H9 (cell line): ENCODE results near the gene NBEA. TPM values are rescaled to one million over a fixed set of nuclear protein-coding genes. Genes with fewer than 3 reads are reported as not detected.

Experiments used
- DNase-seq: peaks from one replicate; pipeline ENCODE4 v3.0.0-alpha.2; 2017
- H2AFZ ChIP-seq: one replicate; pipeline ENCODE4 v1.6.1; 2013; ENCODE audit warnings: mild to moderate bottlenecking, low read length, control low read depth, moderate library complexity
- H2AK5ac ChIP-seq: 2 replicates; pipeline ENCODE4 v1.6.1; 2013; ENCODE audit warnings: low read length, control low read depth, mixed read lengths; ENCODE audit not compliant: insufficient read length
- H2BK120ac ChIP-seq: one replicate; pipeline ENCODE4 v1.6.1; 2013; ENCODE audit warnings: low read depth, mild to moderate bottlenecking, low read length, control low read depth, inconsistent platforms; ENCODE audit not compliant: poor library complexity, severe bottlenecking
- H2BK12ac ChIP-seq: 2 replicates; pipeline ENCODE4 v1.6.1; 2013; ENCODE audit warnings: low read length, control low read depth, mixed read lengths, low read depth; ENCODE audit not compliant: insufficient read length
- H2BK15ac ChIP-seq: 2 replicates; pipeline ENCODE4 v1.6.1; 2013; ENCODE audit warnings: low read depth, low read length, control low read depth
- H2BK20ac ChIP-seq: one replicate; pipeline ENCODE4 v1.6.1; 2013; ENCODE audit warnings: low read depth, mild to moderate bottlenecking, low read length, control low read depth, inconsistent platforms; ENCODE audit not compliant: poor library complexity, severe bottlenecking
- H2BK5ac ChIP-seq: 2 replicates; pipeline ENCODE4 v1.6.1; 2013; ENCODE audit warnings: low read length, control low read depth, mixed read lengths; ENCODE audit not compliant: insufficient read length
- H3K14ac ChIP-seq: 2 replicates; pipeline ENCODE4 v1.6.1; 2013; ENCODE audit warnings: low read length, control low read depth; ENCODE audit not compliant: insufficient read depth
- H3K18ac ChIP-seq: 2 replicates; pipeline ENCODE4 v1.6.1; 2013; ENCODE audit warnings: low read depth, mild to moderate bottlenecking, mixed read lengths, low read length, control low read depth; ENCODE audit not compliant: insufficient read length
- H3K23ac ChIP-seq: 2 replicates; pipeline ENCODE4 v1.6.1; 2013; ENCODE audit warnings: low read length, control low read depth, mixed read lengths, low read depth; ENCODE audit not compliant: insufficient read length
- H3K23me2 ChIP-seq: 2 replicates; pipeline ENCODE4 v1.6.1; 2013; ENCODE audit warnings: low read depth, mild to moderate bottlenecking, mixed read lengths, low read length, control low read depth; ENCODE audit not compliant: insufficient read length, poor library complexity, severe bottlenecking
- H3K27ac ChIP-seq: 2 replicates; pipeline ENCODE4 v1.5.1; 2013; ENCODE audit warnings: low read length, control low read depth, mixed read lengths, low read depth; ENCODE audit not compliant: insufficient read length
- H3K27me3 ChIP-seq: 2 replicates; pipeline ENCODE4 v1.6.1; 2013; ENCODE audit warnings: low read length, control low read depth, inconsistent platforms; ENCODE audit not compliant: insufficient read depth
- H3K4ac ChIP-seq: 2 replicates; pipeline ENCODE4 v1.6.1; 2013; ENCODE audit warnings: low read depth, mild to moderate bottlenecking, control low read depth, inconsistent platforms, low read length, moderate library complexity
- H3K4me1 ChIP-seq: 2 replicates; pipeline ENCODE4 v1.6.1; 2013; ENCODE audit warnings: low read length, control low read depth, inconsistent platforms; ENCODE audit not compliant: insufficient read depth
- H3K4me2 ChIP-seq: 2 replicates; pipeline ENCODE4 v1.6.1; 2013; ENCODE audit warnings: low read length, control low read depth, mixed read lengths; ENCODE audit not compliant: insufficient read length, insufficient read depth
- H3K56ac ChIP-seq: 2 replicates; pipeline ENCODE4 v1.6.1; 2013; ENCODE audit warnings: low read depth, mild to moderate bottlenecking, mixed read lengths, low read length, control low read depth; ENCODE audit not compliant: insufficient read length
- H3K79me1 ChIP-seq: 2 replicates; pipeline ENCODE4 v1.6.1; 2013; ENCODE audit warnings: low read depth, mild to moderate bottlenecking, moderate library complexity, low read length, control low read depth, inconsistent platforms; ENCODE audit not compliant: insufficient read depth, poor library complexity, severe bottlenecking
- H3K79me2 ChIP-seq: 2 replicates; pipeline ENCODE4 v1.6.1; 2013; ENCODE audit warnings: low read length, control low read depth, inconsistent platforms; ENCODE audit not compliant: insufficient read depth
- H3K9ac ChIP-seq: 2 replicates; pipeline ENCODE4 v1.6.1; 2013; ENCODE audit warnings: low read length, control low read depth, mixed read lengths; ENCODE audit not compliant: insufficient read length; ENCODE audit errors: extremely low read depth
- H3K9me3 ChIP-seq: one replicate; pipeline ENCODE4 v1.6.1; 2013; ENCODE audit warnings: low read depth, low read length, inconsistent platforms; ENCODE audit not compliant: control insufficient read depth
- H3T11ph ChIP-seq: one replicate; pipeline ENCODE4 v1.6.1; 2013; ENCODE audit warnings: mild to moderate bottlenecking, low read length, control low read depth, inconsistent platforms
- H4K20me1 ChIP-seq: one replicate; pipeline ENCODE4 v1.6.1; 2013; ENCODE audit not compliant: control insufficient read depth, insufficient read length, insufficient read depth
- H4K5ac ChIP-seq: 2 replicates; pipeline ENCODE4 v1.6.1; 2013; ENCODE audit warnings: low read depth, mild to moderate bottlenecking, mixed read lengths, low read length, control low read depth; ENCODE audit not compliant: insufficient read length
- H4K8ac ChIP-seq: replicated peaks from 2 replicates; pipeline ENCODE4 v1.6.1; 2013; ENCODE audit warnings: low read length, control low read depth, mixed read lengths, low read depth; ENCODE audit not compliant: insufficient read length
- H4K91ac ChIP-seq: 2 replicates; pipeline ENCODE4 v1.6.1; 2013; ENCODE audit warnings: low read depth, mild to moderate bottlenecking, moderate library complexity, mixed read lengths, low read length, control low read depth; ENCODE audit not compliant: insufficient read length
- H3K27ac Mint-ChIP-seq, 3 experiments: 2 replicates in 2 of 3; 3 replicates in 1 of 3; pipeline ENCODE4 v1.8.0; 2020 to 2021; ENCODE audit warnings: mixed read lengths in 3 of 3, mild to moderate bottlenecking in 1 of 3, moderate library complexity in 1 of 3
- H3K27me3 Mint-ChIP-seq: 2 replicates; pipeline ENCODE4 v1.8.0; 2021; ENCODE audit warnings: low read depth, mild to moderate bottlenecking, moderate library complexity, mixed read lengths
- H3K36me3 Mint-ChIP-seq, 3 experiments: 2 replicates in 2 of 3; 3 replicates in 1 of 3; pipeline ENCODE4 v1.8.0; 2020 to 2021; ENCODE audit warnings: low read depth in 3 of 3, mixed read lengths in 3 of 3; ENCODE audit not compliant: insufficient read depth in 1 of 3
- H3K4me1 Mint-ChIP-seq, 2 experiments: 2 replicates each; pipeline ENCODE4 v1.8.0; 2020; ENCODE audit warnings: mixed read lengths in 2 of 2
- H3K4me3 Mint-ChIP-seq, 2 experiments: 2 replicates in 1 of 2; 3 replicates in 1 of 2; pipeline ENCODE4 v1.8.0; 2020 to 2021; ENCODE audit warnings: mild to moderate bottlenecking in 2 of 2, mixed read lengths in 2 of 2, moderate library complexity in 1 of 2
- H3K9me3 Mint-ChIP-seq, 2 experiments: 2 replicates in 1 of 2; 3 replicates in 1 of 2; pipeline ENCODE4 v1.8.0; 2020; ENCODE audit warnings: mild to moderate bottlenecking in 2 of 2, mixed read lengths in 2 of 2, moderate library complexity in 1 of 2
- CTCF ChIP-seq: fragments of 200-600 bp; sonication (generic); conservative IDR thresholded peaks from 3 replicates; pipeline ENCODE4 v1.8.0; 2021; ENCODE audit warnings: antibody characterized with exemption, mild to moderate bottlenecking
- WGBS: extraction: QIAGEN DNeasy Blood & Tissue Kit; methylation state at CpG from one replicate; pipeline ENCODE4 v1.1.7; 2013; ENCODE audit warnings: missing lambda C conversion rate, low lambda C conversion rate, mixed read lengths; ENCODE audit not compliant: insufficient read length; ENCODE audit errors: extremely low coverage; 5-methylcytosine and 5-hydroxymethylcytosine counted together
- total RNA-seq: library from RNA; stranded (reverse); gene quantifications from 2 replicates; pipeline ENCODE4 v1.2.1, GENCODE V29; 2021

The NBEA gene
- total RNA-seq, 1 experiment from 2014 or later = 17.3 TPM

GRCh38 chr13:35292329-35292728 lies 350.3 kb downstream of the NBEA start:
- H2AK5ac ChIP-seq = no peak overlapping the region
- Mint-ChIP-seq H3K36me3 (no peaks in the 10 kb centered on the region), H3K9me3 (no peaks in the 10 kb centered on the region), H3K4me1 (peaks cover 0 to 4% of the 10 kb centered on the region in 2 experiments; a peak in 2 of 4 replicates), H3K27me3 (no peaks in the 10 kb centered on the region), H3K27ac (no peak overlapping the region), H3K4me3 (no peak overlapping the region)
- no peak overlapping the region for H2BK120ac ChIP-seq
- H3K23ac ChIP-seq = no peak overlapping the region
- H3K9ac ChIP-seq = no peak overlapping the region
- no peak overlapping the region for H2BK15ac ChIP-seq
- H3K56ac ChIP-seq = no peak overlapping the region
- H2BK20ac ChIP-seq = no peak overlapping the region
- no peak overlapping the region for H2BK12ac ChIP-seq
- H3K4me1 ChIP-seq = no peaks in the 10 kb centered on the region
- H3K4me2 ChIP-seq = no peak overlapping the region
- no peak overlapping the region for H3K18ac ChIP-seq
- H3K14ac ChIP-seq = no peak overlapping the region
- no peak overlapping the region for H4K91ac ChIP-seq
- no peak overlapping the region for H4K5ac ChIP-seq
- no CpG with 5 or more reads among the region's 1 CpG for WGBS
- no peak for DNase-seq
- H4K20me1 ChIP-seq = no peaks in the 10 kb centered on the region
- no peaks in the 10 kb centered on the region for H3K23me2 ChIP-seq
- H3T11ph ChIP-seq = no peak overlapping the region
- TF ChIP-seq CTCF = no peak
- H3K79me1 ChIP-seq = no peaks in the 10 kb centered on the region
- H3K9me3 ChIP-seq = no peaks in the 10 kb centered on the region
- H2BK5ac ChIP-seq = no peak overlapping the region
- H3K4ac ChIP-seq = no peak overlapping the region
- no peak overlapping the region for H3K27ac ChIP-seq
- H2AFZ ChIP-seq = no peak overlapping the region
- H3K79me2 ChIP-seq = no peaks in the 10 kb centered on the region
- H4K8ac ChIP-seq = no peak overlapping the region
- H3K27me3 ChIP-seq = no peaks in the 10 kb centered on the region
